ENCODE results near the gene ADNP2.

- TF ChIP-seq POLR2A (IDR thresholded peaks at IDR 0.05; ENCODE audit: low read depth, low read length) (no peak), POLR2AphosphoS5 (IDR thresholded peaks at IDR 0.05; ENCODE audit: low read depth, low read length) (no peak), TAF1 (IDR thresholded peaks at IDR 0.05; ENCODE audit: borderline replicate concordance, low read depth, low read length) (no peak)
These were observed 31.2 kb upstream of the ADNP2 start for GRCh38 chr18:80077873-80078272.
